NT2/D1 (cell line): ENCODE results near the gene ELAC1.

Experiments used
- DNase-seq: peaks from one replicate; pipeline ENCODE4 v3.0.0-alpha.2; 2011; ENCODE audit warnings: low read depth, low spot score
- H3K27me3 ChIP-seq: 2 replicates; pipeline ENCODE4 v1.6.0; 2011; ENCODE audit warnings: mild to moderate bottlenecking; ENCODE audit not compliant: insufficient read length, insufficient read depth
- H3K36me3 ChIP-seq: 2 replicates; pipeline ENCODE4 v1.6.1; 2011; ENCODE audit warnings: mild to moderate bottlenecking, low read length, mixed read lengths; ENCODE audit not compliant: insufficient read depth, insufficient read length
- H3K4me1 ChIP-seq: 2 replicates; pipeline ENCODE4 v1.5.1; 2011; ENCODE audit not compliant: insufficient read depth, insufficient read length
- H3K4me3 ChIP-seq: 2 replicates; pipeline ENCODE4 v1.5.1; 2011; ENCODE audit warnings: low read depth; ENCODE audit not compliant: insufficient read length
- H3K9ac ChIP-seq: 2 replicates; pipeline ENCODE4 v1.6.0; 2011; ENCODE audit warnings: low read depth; ENCODE audit not compliant: insufficient read length
- H3K9me3 ChIP-seq: 2 replicates; pipeline ENCODE4 v1.5.1; 2011; ENCODE audit warnings: mild to moderate bottlenecking, low read length; ENCODE audit not compliant: insufficient read depth
- SUZ12 ChIP-seq: IDR thresholded peaks from 2 replicates; pipeline ENCODE4 v1.6.1; 2011; ENCODE audit not compliant: insufficient read length, insufficient read depth; ENCODE audit errors: extremely low read depth
- YY1 ChIP-seq: IDR thresholded peaks from 2 replicates; pipeline ENCODE4 v1.6.1; 2011; ENCODE audit not compliant: insufficient read length, insufficient read depth
- ZNF274 ChIP-seq: IDR thresholded peaks from 2 replicates; pipeline ENCODE4 v1.6.1; 2011; ENCODE audit warnings: mild to moderate bottlenecking, low read depth, low read length

ELAC1 gene

GRCh38 chr18:51025512-51025911 is 57.7 kb downstream of the ELAC1 start:
- Histone ChIP-seq H3K4me3 (no peak overlapping the region), H3K9ac (no peak overlapping the region), H3K4me1 (peaks cover 3% of the 10 kb centered on the region), H3K36me3 (peaks cover 15% of the 10 kb centered on the region), H3K9me3 (peaks cover 6% of the 10 kb centered on the region; the same call in 1 of the 2 replicates), H3K27me3 (no peaks in the 10 kb centered on the region)
- no peak for DNase-seq
- TF ChIP-seq ZNF274: no peak
- no peak for TF ChIP-seq SUZ12
- no peak for TF ChIP-seq YY1

- DNase-seq: no peak
- no peak overlapping the region for H3K9ac ChIP-seq
- no peak overlapping the region for H3K4me3 ChIP-seq
- H3K4me1 ChIP-seq: peaks cover 3% of the 10 kb centered on the region
- peaks cover 4% of the 10 kb centered on the region; the same call in 1 of the 2 replicates for H3K9me3 ChIP-seq
- H3K27me3 ChIP-seq: no peaks in the 10 kb centered on the region
- TF ChIP-seq YY1 (no peak), SUZ12 (no peak), ZNF274 (no peak)
- peaks cover 17% of the 10 kb centered on the region for H3K36me3 ChIP-seq
These were observed 60.5 kb downstream of the ELAC1 start for GRCh38 chr18:51028201-51028805.

GRCh38 chr18:51029378-51029693 is 61.5 kb downstream of the ELAC1 start:
- H3K27me3 ChIP-seq: no peaks in the 10 kb centered on the region
- H3K9me3 ChIP-seq: no peaks in the 10 kb centered on the region
- peaks cover 3% of the 10 kb centered on the region for H3K4me1 ChIP-seq
- peaks cover 23% of the 10 kb centered on the region for H3K36me3 ChIP-seq
- TF ChIP-seq SUZ12: no peak
- TF ChIP-seq ZNF274: no peak
- no peak for TF ChIP-seq YY1
- H3K9ac ChIP-seq: peak overlapping the region; percentile 89
- peak overlapping the region; percentile 39 for H3K4me3 ChIP-seq
- DNase-seq: no peak

DNA sequence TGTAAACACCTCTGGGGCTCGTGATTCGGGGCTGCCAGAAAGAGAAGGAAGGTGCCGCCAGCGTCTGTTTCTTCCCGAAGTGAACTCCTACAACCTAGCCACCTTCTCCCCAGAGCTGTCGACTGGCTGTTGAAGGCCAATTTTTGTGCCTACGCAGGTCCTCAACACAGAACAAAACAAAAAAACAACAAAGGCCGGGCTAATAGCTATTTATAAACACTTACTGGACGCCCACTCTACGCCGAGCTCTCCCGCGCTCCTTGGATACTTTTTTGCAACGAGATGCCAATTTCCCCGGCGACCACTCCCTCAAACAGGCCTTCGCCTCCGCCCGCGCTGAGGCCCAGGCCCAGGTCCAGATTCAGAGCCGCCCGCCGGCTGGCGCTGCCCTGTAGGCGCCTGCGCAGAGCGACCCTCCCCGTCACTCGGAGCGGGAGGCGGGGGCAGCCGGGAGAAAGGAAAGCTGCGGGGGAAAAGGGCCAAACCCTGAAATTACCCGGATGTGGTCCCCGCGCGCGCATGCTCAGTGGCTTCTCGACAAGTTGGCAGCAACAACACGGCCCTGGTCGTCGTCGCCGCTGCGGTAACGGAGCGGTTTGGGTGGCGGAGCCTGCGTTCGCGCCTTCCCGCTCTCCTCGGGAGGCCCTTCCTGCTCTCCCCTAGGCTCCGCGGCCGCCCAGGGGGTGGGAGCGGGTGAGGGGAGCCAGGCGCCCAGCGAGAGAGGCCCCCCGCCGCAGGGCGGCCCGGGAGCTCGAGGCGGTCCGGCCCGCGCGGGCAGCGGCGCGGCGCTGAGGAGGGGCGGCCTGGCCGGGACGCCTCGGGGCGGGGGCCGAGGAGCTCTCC is 62.1 kb downstream of the ELAC1 start, which contains the start of gene SMAD4:
TSS of gene SMAD4 (plus strand) at position 520 of the 843 bp plus-strand sequence. CDS start 16,834 bp downstream, outside the sequence.
- DNase-seq: peak; percentile 92
- peak within 1 kb of the TSS; percentile 84 for H3K4me3 ChIP-seq
- TF ChIP-seq YY1: no peak
- TF ChIP-seq ZNF274: no peak
- TF ChIP-seq SUZ12: no peak
- H3K36me3 ChIP-seq: peaks cover 28% of the 10 kb centered on the region
- H3K9me3 ChIP-seq: no peaks in the 10 kb centered on the region
- no peaks in the 10 kb centered on the region for H3K27me3 ChIP-seq
- H3K4me1 ChIP-seq: peaks cover 3% of the 10 kb centered on the region
- peak within 1 kb of the TSS; percentile 89 for H3K9ac ChIP-seq

DNA sequence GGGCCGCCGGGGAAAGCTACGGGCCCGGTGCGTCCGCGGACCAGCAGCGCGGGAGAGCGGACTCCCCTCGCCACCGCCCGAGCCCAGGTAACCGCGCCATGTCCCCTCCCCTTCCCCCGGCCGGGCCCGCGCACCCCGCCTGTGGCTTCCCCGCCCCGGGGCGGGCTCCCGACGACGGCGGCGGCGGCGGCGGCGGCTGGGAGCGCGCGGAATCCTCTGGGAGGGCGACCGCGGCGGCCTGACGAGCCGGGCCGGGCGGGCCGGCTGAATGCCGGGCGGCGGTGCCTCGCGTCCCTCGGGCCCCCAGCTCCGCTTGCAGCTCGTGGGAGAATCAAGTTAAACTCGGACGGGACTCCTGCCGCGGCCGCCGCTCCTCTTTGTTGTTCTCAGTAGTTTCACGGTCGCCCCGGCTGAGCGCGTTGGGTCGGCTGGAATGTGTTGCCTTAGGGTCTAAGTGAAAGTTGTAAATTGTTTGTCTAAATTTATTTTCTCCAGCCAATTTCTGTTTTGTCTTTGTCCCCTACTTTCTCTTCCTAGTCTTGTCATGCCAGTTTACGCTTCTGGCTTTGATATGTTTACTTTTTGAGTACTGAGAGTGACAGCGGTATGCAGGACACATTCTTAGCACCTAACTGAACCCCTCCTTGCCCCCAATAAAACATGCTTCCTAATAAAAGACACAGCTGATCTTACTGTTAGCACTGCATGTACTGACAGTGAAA is 62.9 kb downstream of the ELAC1 start:
- no peak for TF ChIP-seq SUZ12
- no peak for TF ChIP-seq ZNF274
- no peak for TF ChIP-seq YY1
- peak overlapping the region; percentile 84 for H3K4me3 ChIP-seq
- H3K27me3 ChIP-seq: no peaks in the 10 kb centered on the region
- DNase-seq: no peak
- peak overlapping the region; percentile 89 for H3K9ac ChIP-seq
- H3K4me1 ChIP-seq: peaks cover 3% of the 10 kb centered on the region
- peaks cover 27% of the 10 kb centered on the region for H3K36me3 ChIP-seq
- no peaks in the 10 kb centered on the region for H3K9me3 ChIP-seq

DNA sequence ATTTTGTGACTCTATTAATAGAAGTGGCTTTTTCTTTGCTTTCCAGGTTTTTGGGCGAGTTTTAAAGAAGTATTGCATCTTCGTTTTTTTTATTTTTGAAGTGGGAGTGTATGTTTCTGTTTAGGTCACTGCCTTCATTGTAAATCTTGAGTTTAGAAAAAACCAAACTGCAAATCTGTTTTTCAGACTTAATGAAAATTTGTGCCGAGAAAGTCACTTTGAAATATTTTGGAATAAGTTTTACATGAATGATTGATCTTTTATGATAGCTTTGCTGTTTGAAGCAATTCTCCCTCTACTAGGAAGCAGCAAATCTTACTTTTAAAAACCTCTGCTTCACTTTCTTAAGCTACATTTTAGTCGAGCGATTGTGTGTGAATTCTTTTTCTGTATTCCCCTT is 64.4 kb downstream of the ELAC1 start:
- Histone ChIP-seq H3K9ac (no peak overlapping the region), H3K27me3 (no peaks in the 10 kb centered on the region), H3K4me1 (peaks cover 3% of the 10 kb centered on the region), H3K4me3 (no peak overlapping the region), H3K36me3 (peaks cover 19% of the 10 kb centered on the region), H3K9me3 (no peaks in the 10 kb centered on the region)
- no peak for TF ChIP-seq YY1
- TF ChIP-seq ZNF274: no peak
- TF ChIP-seq SUZ12: no peak
- no peak for DNase-seq

GRCh38 chr18:51037230-51037629 is 69.4 kb downstream of the ELAC1 start:
- H3K4me1 ChIP-seq: no peaks in the 10 kb centered on the region
- no peaks in the 10 kb centered on the region; the same call in 1 of the 2 replicates for H3K9me3 ChIP-seq
- no peak overlapping the region for H3K9ac ChIP-seq
- DNase-seq: no peak
- peaks cover 17% of the 10 kb centered on the region for H3K36me3 ChIP-seq
- H3K4me3 ChIP-seq: no peak overlapping the region
- no peaks in the 10 kb centered on the region for H3K27me3 ChIP-seq
- no peak for TF ChIP-seq ZNF274
- no peak for TF ChIP-seq YY1
- no peak for TF ChIP-seq SUZ12
